NCI-H2196 (cell line): Measurements from ENCODE around the gene CDR2.

Experiments
- DNase-seq: peaks from one replicate; lab custom pipeline; 2025; ENCODE audit not compliant: unreplicated experiment; lab: John Stamatoyannopoulos, UW

Gene CDR2

DNA sequence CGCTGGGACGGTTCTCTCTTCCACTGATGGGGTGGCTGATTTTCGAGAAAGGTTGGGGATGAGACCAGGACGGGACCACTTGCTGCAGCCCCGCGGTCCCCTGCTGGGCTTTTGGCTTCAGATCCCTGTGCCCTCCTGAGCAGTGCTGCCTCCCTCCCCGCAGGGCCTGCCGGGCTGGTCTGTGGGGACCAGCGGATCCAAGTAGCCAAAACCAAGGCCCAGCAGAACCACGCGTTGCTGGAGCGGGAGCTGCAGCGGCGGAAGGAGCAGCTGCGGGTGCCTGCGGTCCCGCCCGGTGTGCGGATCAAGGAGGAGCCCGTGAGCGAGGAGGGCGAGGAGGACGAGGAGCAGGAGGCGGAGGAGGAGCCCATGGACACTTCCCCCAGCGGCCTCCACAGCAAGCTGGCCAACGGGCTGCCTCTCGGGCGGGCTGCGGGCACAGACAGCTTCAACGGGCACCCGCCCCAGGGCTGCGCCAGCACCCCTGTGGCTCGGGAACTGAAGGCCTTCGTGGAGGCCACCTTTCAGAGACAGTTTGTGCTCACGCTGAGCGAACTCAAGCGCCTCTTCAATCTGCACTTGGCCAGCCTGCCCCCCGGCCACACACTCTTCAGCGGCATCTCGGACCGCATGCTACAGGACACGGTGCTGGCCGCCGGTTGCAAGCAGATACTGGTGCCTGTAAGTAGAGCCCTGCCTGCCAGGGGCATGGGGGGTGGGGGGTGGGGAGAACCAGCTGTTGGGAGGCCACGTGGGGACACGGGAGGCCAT lies 48.6 kb downstream of the CDR2 start:
- DNase-seq = no peak

DNA sequence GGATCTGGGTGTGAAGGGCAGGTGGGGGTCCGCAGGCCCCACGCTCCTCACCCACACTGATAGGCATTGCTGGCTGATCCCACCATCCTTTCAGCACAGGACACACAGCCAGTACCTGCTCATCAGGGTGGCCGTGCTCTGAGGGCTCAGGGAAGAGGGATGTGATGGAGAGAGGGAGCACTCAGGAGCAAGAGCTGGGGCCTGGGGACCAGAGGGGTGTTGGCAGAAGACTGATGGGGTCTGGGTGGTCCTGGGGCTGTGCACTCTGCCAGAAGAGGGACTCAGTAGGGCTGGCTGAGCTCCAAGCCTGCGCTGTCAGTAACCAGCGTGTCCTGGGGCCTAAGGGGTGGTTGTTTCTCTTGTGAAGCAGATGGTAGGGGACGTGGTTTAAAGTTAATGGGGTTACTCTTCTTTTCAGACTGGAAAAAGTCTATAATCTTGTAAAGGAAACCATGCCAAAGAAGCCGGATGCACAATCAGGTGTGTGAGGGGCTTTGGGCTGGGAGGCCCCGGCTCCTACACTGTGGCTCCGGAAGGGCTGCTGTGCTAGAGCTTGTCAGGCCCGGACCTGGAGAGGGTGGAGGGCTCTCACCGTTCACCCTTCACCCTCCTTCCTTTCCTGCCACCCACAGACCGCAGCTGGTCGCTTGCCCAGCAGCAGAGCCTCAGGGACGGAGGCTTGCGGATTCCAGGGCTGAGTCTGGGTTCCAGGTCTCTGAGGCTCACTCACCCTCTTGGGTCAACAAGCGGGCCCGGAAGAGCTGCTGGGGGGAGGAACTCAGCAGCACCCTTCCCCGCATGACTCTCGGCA lies 49.4 kb downstream of the CDR2 start:
- no peak for DNase-seq

DNA sequence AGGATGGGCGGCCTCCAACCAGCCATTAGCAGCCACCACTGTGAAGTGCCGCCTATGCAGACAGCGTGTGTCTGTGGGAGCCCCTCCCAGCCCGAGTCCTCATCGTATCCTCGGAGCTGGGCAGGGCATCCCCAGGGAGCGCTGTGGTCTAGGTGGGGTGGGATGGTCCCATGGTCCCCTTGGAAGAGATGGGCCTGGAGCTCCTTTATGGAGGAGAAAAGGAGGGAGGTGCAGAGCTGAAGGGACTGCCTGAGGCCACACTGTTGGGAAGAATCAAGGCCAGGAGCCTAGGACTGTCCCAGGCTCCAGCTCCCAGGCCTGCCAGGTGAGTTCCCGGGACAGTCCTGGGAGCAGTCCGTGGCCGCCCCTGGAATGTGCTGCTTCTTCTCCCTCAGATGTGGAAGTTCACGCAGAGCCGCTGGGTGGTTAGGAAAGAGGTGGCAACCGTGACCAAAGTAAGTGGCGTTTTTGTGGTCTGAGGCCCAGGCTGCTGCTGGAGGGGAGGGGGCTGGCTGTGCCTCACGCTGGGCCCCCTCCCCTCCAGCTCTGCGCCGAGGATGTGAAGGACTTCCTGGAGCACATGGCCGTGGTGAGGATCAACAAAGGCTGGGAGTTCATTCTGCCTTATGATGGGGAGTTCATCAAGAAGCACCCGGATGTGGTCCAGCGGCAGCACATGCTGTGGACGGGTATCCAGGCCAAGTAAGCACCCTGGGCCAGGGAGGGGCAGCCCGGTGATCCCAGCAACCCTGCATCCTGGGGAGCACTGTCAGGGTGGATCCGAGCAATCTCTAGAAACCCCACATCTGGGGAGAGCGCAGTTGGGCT lies 50.2 kb downstream of the CDR2 start:
- DNase-seq = no peak

DNA sequence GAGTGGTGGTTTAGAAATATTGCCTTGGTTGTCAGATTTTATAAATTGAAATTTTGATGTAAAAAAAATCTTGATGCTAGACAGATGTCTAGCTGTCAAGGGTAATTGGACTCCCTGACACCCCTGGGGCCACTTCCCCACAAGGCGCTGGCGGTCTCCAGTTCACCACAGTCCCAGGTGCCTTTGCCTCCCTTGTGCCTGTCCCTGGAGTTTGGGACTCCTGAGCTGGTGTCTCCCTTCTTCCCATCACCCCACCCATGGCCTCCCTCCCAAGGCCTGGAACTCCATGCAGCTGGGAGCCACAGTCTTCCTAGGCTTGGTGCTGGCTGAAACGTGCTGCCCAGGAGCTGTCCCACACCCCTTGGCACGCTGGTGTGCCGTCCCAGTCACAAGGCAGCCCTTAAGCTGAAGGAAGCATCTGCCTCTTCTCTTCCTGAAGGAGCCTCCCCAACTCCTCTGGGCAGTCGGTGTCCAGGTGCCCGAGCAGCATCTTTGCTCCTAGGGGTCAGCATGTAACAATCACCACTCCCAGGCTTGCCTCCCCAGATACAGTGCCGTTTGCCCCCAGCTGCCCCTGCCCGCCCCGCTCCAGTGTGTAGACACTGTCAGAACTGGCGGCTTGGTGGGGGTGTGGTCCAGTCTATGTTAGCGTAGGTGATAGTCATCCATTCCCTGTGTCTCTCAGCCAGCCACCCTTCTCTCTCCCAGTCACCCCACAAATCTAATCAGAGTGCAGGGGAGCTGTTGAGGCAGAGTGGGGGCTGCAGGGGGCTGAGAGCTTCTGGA lies 51.1 kb downstream of the CDR2 start:
- no peak for DNase-seq

DNA sequence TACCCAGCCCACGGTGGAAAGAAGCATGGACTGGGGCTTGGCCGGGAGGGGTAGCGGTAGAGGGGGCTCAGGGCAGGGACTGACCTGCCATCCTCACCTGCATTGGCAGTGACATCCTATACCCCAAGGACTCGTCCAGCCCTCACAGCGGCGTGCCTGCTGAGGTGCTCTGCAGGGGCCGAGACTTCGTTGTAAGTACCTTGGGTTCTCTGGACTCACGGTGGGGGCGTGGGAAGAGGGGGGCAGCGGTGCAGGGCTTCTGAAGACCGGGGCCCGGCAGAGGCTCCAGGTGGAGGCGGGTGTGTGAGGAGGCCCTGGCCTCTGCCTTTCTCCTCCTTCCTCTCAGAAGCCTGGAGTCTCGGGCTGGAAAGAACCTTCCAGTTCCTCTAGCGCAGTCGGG lies 51.7 kb downstream of the CDR2 start:
- no peak for DNase-seq

DNA sequence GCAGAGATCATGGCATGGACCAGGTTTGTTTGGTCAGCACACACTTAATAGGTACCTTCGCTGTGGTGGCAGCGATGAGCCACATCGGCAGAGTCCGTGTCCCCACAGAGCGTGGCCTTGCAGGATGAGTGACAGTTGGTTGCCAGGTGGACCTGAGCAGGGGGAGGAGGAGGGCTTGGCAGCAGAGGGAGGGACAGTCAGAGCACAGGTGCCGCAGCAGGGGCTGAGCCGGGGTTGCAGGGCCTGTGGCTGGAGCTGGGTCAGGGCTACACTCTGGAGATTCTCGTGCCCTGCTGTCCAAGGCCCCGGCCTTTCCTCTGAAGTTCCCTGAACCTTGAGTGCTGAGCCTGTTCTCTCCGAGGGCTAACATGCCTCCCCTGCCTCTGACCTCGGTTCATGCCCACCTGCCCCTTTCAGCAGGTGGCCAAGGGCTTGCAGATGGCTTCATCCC lies 52.4 kb downstream of the CDR2 start:
- no peak for DNase-seq

DNA sequence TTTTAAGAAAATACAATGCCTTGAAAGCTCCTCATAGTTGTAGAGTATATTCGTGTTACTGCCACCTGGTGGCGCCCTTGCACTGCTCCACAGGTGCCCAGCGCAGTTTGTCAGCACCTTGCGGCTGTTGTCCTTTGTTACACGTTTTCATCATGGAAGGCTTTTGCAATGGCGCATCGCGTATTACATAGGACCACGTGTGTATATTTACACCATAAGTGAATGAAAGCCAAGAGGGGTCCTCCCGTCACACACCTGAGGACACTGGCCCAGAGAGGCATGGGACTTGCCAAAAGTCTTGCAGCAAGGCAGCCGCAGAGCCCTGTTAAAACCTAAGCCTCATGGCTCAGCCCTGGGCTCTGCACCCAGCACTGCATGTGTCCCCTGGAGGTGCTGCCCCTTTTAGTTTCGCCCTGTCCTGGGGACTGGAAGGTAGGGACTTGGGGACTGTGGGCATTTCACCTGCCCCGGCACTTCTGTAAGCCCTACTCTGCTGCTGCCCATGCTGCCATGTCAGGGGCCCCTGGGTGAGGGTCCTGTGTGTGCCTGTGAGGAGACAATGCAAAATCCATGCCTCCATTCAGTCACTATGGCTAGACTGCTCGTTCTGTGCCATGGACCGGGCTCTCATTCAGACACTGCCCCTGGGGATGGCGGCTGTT lies 52.9 kb downstream of the CDR2 start:
- peak; percentile 71 for DNase-seq

DNA sequence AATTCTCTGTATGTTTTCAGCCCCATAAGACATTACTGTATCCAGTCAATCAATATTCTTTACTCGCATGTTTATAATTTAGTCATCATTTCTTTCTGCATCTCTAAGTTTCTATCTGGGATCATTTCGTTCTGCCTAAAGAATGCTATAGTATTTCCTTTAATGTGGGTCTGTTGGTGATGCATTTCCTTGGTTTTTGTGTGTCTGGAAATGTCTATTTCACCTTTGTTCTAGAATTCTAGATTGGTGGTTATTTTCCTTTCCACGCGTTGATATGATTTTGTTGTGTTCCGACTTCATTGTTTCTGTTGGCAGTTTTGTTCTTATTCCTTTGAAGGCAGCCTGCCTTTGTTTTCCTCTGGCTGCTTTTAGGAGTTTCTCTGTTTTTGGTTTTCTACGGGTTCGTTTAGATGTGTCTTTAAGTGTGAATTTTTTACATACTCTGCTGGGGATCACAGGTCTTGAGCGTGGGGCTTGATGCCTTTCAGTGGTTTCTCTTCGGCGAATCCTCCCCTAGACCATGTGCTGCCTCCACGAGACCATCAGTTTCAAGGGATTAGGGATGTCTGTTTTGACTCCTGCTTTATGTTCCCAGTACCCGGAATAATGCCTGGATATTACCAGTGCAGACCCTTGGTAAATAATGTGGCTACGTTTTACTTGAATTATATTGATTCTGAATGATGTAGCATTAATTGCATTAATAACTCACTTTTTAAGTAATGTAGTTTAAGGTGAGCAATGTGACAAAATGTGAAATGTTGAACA lies 53.7 kb downstream of the CDR2 start:
- no peak for DNase-seq

DNA sequence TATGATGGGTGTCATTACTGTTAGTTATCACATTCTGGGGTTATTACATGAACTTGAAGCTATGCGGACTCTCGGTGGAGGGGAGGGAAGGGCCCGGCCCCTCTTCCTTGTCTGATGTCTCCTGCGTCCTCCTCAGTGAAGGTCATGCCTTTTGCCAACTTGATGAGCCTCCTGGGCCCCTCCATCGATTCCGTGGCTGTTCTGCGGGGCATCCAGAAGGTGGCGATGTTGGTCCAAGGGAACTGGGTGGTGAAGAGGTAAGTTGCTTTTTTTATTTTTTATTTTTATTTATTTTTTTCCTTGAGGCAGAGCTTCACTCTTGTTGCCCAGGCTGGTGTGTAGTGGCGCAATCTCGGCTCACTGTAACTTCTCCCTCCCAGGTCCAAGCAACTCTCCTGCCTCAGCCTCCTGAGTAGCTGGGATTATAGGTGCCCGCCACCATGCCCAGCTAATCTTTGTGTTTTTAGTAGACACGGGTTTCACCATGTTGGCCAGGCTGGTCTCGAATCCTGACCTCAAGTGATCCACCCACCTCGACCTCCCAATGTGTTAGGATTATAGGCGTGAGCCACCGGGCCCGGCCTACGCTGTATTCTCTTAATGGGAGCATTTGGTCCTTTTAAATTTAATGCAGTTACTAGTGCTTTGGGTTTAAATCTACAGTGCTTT lies 55.6 kb downstream of the CDR2 start:
- peak; percentile 55 for DNase-seq

DNA sequence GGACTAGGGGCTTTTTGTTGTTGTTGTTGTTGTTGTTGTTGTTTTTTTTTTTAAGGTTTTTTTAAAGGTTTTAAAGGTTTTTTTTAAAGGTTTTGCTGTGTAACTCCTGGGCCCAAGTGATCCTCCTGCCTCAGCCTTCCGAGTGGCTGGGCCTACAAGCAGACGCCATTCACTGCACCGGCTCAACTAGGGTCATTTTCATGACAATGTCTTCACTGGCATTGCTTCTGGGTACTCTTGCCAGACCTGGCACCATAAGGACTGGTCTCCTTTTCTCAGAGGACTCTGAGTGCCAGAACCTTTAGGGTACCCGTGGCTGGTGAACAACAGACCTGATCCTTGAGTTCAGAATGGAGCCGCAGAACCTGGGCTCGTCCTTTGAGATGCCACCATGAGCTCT lies 56.8 kb downstream of the CDR2 start:
- no peak for DNase-seq

DNA sequence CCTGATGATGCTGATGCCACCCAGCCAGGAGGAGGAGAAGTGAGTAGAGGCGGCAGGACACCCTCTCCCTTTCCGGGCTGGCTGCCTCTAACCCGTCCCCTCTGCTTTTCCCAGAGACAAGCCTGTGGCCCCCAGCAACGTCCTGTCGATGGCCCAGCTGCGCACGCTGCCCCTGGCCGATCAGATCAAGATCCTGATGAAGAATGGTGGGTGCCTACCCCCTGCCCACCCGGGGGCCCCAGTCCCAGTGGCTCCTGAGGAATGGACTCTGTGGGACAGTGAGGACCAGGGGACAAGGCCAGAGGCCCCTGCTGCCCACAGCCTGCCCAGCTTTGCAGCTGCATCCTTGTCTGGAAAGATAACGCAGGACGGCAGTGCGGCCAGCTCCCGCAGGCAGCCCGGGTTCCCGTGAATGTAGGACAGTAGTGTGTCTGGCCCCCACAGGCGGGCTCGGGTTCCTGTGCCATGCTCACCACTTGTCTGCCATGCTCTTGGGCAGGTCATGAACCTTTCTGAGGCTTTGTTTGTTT lies 57.4 kb downstream of the CDR2 start:
- no peak for DNase-seq

DNA sequence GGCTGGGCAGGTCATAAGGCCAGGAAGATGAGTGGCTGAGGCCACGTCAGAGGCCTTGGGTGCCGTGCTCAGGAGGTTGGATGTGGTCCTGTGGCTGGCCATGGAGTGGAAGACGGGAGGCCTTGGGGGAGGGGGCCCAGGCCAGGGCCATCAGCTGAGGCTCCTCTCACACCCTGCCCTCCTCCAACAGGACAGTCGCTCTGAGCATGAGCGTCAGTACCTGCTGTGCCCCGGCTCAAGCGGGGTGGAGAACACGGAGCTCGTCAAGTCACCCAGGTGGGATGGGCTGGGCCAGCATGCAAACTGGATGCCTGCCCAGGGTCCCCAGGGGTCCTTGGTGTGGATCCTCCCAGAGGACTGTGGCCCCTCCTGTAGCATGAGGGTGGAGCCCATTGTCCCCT lies 58.0 kb downstream of the CDR2 start:
- DNase-seq = no peak

DNA sequence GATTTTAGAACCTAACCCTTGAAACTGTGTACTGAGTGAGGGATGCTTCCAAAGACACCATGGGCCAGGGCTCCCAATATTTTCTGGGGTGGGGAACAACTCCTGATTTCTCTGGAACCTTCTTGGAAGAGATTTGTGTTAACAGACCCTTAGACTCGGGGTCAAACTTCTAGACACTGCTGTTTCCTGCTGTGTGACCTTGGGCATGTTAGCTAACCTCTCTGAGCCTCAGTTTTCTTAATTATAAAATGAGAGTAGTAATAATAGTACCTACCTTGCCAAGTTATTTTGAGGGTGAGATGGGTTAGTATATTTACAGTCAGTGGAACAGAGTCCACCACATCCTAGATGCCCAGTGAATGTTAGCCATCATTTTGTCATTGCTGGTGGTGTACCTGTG lies 58.4 kb downstream of the CDR2 start:
- no peak for DNase-seq

DNA sequence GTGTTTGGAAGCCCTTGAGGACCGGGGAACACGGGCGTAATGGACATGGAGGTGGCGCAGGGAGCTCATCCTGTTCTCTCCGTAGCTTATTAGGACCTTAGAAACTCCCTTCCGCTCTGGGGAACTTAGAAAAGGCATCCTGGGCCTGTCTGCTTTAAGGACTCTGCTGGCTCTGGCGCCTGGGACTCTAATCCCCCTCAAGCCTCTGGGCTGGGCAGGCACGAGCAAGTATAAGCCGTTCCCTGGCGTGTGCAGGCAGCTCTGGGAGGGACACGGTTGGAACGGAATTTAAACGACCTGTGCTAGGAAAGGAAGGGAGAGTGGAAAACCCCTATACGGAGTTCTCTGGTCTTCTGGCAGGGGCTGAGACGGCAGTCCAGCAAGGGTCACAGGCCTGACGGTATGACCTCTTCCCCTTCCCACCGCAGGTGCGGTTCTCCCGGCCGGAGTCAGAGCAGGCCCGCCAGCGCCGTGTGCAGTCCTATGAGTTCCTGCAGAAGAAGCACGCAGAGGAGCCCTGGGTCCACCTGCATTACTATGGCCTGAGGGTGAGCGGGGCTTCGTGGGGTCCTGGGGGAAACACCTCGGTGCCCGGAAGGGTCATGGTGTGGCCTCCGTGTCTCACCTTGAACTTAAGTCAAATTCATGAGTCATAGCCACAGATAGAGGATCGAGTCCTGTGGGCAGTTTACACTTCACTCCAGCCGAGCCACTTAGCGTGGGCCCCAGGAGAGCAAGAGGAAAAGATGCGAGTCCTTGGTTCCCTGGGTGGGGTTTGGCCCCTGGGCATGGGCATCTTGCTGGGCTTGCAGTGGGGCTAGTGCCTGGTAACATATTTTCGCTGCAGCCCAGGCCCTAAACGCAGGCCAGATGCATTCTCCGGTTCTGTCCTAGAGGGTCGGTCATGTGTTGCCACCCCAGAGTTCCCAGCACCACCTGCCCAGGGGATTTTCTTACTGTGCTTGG lies 59.5 kb downstream of the CDR2 start:
- no peak for DNase-seq

DNA sequence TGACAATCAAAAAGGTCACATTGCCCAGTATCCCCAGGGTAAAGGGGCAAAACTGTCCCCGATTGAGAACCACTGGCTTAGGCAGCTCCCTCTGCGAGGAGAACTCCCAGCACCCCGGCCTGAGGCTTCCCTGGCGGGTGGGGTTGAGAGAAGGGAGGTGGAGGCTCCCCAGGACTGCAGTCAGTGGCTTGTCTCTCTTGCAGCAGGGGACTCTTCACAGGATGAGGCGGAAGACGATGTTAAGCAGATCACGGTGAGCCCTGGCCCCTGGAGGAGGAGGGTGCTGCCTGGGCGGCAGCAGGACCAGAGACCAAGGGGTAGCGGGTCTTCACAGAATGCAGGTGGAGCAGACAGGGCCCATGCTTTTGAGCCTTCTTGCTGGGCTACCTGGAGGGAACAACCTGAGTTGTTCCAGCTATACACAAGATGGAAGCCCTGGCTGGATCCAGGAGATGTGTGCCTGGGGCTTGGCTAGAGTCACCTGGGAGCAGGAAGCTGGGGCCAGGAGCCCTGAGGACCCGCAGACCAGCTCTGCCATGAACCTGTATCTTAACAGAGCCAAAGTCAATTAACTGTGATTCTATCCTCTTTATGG lies 60.4 kb downstream of the CDR2 start:
- DNase-seq = no peak

DNA sequence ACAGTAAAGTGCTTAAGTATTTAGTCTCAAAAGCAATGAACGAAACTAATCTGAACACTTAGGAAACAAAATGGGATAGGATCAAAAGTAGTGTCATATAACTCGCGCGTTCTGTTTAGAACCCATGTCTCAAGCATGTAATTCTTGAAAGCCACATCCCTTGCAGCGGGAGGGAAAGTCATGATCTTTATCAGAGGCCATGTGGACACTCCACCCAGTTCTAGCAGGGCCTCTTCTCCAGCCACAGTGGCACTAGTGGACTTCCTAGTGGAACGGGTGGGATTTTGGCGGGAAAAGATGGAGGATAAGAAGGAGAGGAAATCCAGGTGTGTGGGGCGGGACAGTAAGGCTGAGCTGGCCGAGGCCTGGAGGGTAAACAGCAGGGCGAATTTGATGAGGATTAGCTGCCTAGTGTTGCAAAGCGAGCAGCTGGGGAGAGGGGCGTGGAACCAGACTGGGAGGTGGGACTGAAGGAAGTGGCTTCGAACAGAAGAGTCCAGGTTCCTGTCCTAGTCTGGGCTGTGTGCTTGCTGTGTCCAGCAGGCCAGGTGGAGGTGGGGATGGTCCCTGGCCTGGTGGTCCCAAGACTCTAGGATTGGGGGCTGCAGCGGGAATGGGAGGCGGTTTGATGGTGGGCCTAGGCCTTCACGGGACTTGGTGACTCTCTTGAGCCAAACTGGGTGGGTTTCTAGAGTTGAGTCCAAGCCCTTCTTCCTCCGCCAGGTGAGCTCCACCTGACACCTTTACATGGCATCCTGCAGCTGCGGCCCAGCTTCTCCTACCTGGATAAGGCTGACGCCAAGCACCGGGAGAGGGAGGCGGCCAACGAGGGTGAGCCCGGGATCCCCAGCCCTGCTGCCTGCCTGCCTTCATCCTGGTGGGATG lies 61.3 kb downstream of the CDR2 start:
- DNase-seq = no peak
